Cerebellar nuclear complex (tissue), 1 donor: ENCODE measurements around the gene CHERP.
"Not testable (repeated sequence)": the region's sequence is repeated elsewhere in the genome, so short reads cannot be mapped to it uniquely, and the experiment has no call there.

Experiments
- DNase-seq, 2 experiments: peaks; one replicate each; lab custom pipeline; 2025; lab: John Stamatoyannopoulos, UW

The CHERP gene

GRCh38 chr19:16476401-16476800 is 65.8 kb downstream of the CHERP start:
- no peak for DNase-seq

DNA sequence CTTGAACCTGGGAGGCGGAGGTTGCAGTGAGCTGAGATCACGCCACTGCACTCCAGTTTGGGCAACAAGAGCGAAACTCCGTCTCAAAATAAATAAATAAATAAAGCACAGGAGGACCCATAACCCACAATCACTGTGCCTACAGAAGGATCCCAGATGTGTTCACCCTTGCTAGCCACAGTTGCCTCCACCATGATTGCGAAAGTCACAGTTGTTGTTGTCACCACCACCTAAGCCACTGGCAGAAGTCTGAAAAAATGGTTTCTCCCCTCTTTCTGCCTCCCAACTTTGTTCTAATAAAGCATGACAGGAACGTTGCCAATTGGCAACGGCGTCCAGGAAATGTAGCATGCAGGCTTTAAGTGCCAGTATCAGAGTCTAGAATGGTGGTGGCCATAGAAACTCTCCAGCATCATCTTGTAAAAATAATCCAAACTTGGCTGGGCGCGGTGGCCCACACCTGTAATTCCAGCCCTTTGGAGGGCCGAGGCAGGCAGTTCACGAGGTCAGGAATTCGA is 68.3 kb downstream of the CHERP start:
- no peak for DNase-seq

DNA sequence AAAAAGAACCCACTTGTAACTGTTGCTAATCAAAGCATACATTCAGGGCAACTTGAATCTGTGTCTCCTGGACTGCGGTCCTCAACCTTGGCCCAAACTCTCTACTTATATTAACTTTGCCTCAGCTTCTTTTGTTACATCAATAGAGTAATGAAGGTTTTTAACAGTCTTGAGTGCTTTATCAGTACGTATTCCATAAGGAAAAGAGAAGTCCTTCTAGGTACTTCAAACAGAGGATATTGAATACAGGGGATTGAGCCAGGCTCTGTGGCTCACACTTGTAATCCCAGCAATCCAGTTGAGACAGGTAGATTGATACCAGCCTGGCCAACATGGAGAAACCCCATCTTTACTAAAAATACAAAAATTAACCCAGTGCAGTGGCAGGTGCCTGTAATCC is 69.2 kb downstream of the CHERP start:
- DNase-seq = no peak

- not testable (repeated sequence) for DNase-seq
Measured at GRCh38 chr19:16472559-16472899, 69.7 kb downstream of the CHERP start.

GRCh38 chr19:16470911-16471811 is 71.1 kb downstream of the CHERP start:
- no peak for DNase-seq

- no peak for DNase-seq
Measured at GRCh38 chr19:16470541-16470910, 71.7 kb downstream of the CHERP start.
